HL-60 (cell line): ENCODE results near the gene DNAJC1.
"Not testable (repeated sequence)": the region's sequence is repeated elsewhere in the genome, so short reads cannot be mapped to it uniquely, and the experiment has no call there.

Experiments used
- DNase-seq, 2 experiments: peaks; one replicate each; pipeline ENCODE4 v3.0.0-alpha.2; 2010 to 2020; ENCODE audit warnings: low read depth in 1 of 2, low spot score in 1 of 2
- H3K27ac ChIP-seq: fragments of 250-450 bp; sonication (Bioruptor Pico); replicated peaks from 2 replicates; pipeline ENCODE4 v1.5.1; 2020; ENCODE audit warnings: mild to moderate bottlenecking, moderate library complexity
- H3K27me3 ChIP-seq: fragments of 250-450 bp; sonication (Bioruptor Pico); 2 replicates; pipeline ENCODE4 v1.5.1; 2021; ENCODE audit warnings: mild to moderate bottlenecking, moderate library complexity; ENCODE audit not compliant: insufficient read depth, poor library complexity, severe bottlenecking
- H3K4me3 ChIP-seq: replicated peaks from 2 replicates; pipeline ENCODE4 v1.5.1; 2011; ENCODE audit warnings: mild to moderate bottlenecking, control low read depth, low read length; ENCODE audit not compliant: insufficient read depth
- CTCF ChIP-seq: IDR thresholded peaks from one replicate; pipeline ENCODE4 v1.5.1; 2011; ENCODE audit warnings: low read length, control low read depth, inconsistent platforms; ENCODE audit not compliant: insufficient read depth
- GABPA ChIP-seq: IDR thresholded peaks from 2 replicates; pipeline ENCODE4 v1.6.1; 2012; ENCODE audit warnings: low read depth
- POLR2AphosphoS5 ChIP-seq: IDR thresholded peaks from 2 replicates; pipeline ENCODE4 v1.6.1; 2012; ENCODE audit warnings: low read depth
- REST ChIP-seq: IDR thresholded peaks from 2 replicates; pipeline ENCODE4 v1.6.1; 2012; ENCODE audit warnings: low read depth; ENCODE audit not compliant: insufficient replicate concordance
- SPI1 ChIP-seq: IDR thresholded peaks from 2 replicates; pipeline ENCODE4 v1.6.1; 2012; ENCODE audit warnings: low read depth, mild to moderate bottlenecking, borderline replicate concordance

The DNAJC1 gene

GRCh38 chr10:21823617-21824016 is 179.9 kb downstream of the DNAJC1 start:
- H3K27ac ChIP-seq: no peak overlapping the region

DNA sequence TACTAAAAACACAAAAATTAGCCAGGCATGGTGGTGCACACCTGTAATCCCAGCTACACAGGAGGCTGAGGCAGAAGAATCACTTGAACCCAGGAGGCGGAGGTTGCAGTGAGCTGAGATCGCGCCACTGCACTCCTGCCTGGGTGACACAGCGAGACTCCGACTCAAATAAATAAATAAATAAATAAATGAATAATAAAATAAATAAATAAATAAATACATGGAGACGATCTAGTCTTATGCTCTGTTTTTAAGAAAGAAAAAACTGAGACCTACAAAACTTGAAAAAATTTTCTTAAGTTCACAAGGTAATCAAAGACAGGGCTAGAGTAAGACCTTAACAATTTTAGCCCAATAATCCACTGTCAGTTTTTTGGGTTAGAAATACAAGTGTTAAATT is 181.3 kb downstream of the DNAJC1 start:
- not testable (repeated sequence) for H3K4me3 ChIP-seq, DNase-seq, H3K27ac ChIP-seq, H3K27me3 ChIP-seq

More at GRCh38 chr10:21823617-21824016, 179.9 kb downstream of the DNAJC1 start:
- H3K4me3 ChIP-seq: no peak overlapping the region
- no peak for TF ChIP-seq REST
- no peak for DNase-seq
- no peaks in the 10 kb centered on the region for H3K27me3 ChIP-seq

DNA sequence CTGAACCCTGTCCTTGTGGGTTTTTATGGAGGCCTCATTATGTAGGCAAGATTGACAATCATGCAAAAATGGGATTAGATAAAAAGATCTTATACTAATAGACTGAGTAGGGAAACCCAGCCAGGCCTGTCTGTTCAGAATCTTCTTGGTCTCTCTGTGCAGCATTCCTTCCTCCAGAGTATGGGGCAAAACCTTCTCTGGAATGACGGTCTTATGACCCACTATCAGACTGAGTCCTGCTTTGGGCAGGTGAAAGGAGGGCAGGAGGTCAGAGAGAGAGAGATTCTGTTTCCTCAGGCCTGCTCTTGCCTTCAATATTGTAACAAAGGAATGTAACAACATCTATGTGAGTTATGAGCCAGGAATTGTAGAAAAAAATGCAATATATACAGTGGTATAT is 182.6 kb downstream of the DNAJC1 start:
- Histone ChIP-seq H3K27ac (no peak overlapping the region), H3K4me3 (no peak overlapping the region), H3K27me3 (no peaks in the 10 kb centered on the region)
- no peak for DNase-seq
- no peak for TF ChIP-seq REST
- TF ChIP-seq CTCF: no peak
- no peak for TF ChIP-seq SPI1
- no peak for TF ChIP-seq GABPA
- no peak for TF ChIP-seq POLR2AphosphoS5

DNA sequence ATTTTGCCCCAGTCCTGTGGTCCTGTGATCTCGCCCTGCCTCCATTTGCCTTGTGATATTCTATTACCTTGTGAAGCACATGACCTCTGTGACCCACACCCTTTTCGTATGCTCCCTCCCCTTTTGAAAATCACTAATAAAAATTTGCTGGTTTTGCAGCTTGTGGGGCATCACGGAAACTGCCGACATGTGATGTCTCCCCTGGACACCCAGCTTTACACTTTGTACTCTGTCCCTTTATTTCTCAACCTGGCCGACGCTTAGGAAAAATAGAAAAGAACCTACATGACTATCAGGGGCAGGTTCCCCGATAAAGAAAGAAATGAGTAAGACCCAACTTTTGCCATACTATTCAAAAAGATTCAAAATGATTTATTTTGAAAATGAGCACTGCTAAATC is 185.1 kb downstream of the DNAJC1 start:
- H3K27ac ChIP-seq, H3K4me3 ChIP-seq, H3K27me3 ChIP-seq, DNase-seq: not testable (repeated sequence)

DNA sequence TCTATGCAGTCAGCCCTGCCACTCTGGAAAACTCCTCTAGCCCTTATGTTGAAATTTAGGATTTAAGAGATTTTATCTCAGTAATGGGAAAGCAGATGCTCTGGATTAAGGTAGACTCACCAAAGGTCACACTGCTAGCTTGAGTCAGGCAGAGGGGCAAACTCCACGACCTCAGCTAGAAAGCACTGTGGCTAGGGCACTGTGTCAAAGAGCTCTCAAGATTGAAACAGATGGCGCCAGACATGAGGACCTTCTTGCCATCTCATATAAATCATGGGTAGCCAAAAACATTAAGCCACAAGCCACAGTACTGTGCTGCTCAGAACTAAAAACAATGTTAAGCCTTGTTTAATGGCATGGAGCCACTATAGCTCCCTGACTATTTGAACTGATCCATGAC is 188.7 kb downstream of the DNAJC1 start:
- TF ChIP-seq POLR2AphosphoS5 (no peak), CTCF (no peak), REST (no peak), SPI1 (no peak), GABPA (no peak)

More for the DNA sequence above, 188.7 kb downstream of the DNAJC1 start:
- DNase-seq: no peak
- no peaks in the 10 kb centered on the region for H3K27me3 ChIP-seq
- no peak overlapping the region for H3K4me3 ChIP-seq
- H3K27ac ChIP-seq: no peak overlapping the region; the same call in 1 of the 2 replicates
